GM13976 (cell line): ENCODE measurements around the gene TXLNG.
"Not testable (repeated sequence)": the region's sequence is repeated elsewhere in the genome, so short reads cannot be mapped to it uniquely, and the experiment has no call there.

Experiments used
- DNase-seq: peaks from one replicate; pipeline ENCODE4 v3.0.0; 2012; ENCODE audit warnings: low spot score
- CTCF ChIP-seq: IDR thresholded peaks from 2 replicates; pipeline ENCODE4 v1.5.1; 2012; ENCODE audit warnings: borderline replicate concordance, mild to moderate bottlenecking; ENCODE audit not compliant: insufficient read depth; ENCODE audit errors: extremely low read depth, missing control alignments, control extremely low read depth
- in situ Hi-C: fragments of 300-500 bp; cut with MboI; formaldehyde crosslinking; loops from one replicate; pipeline ENCODE4 v1.12.0; 2022; ENCODE audit warnings: low sequenced_read_pairs, mixed read lengths, inconsistent platforms; ENCODE audit not compliant: unreplicated experiment

TXLNG gene

GRCh38 chrX:16783452-16783851, 2.8 kb upstream of the TXLNG start:
- TF ChIP-seq CTCF, result no peak
- DNase-seq, result no peak
- in situ Hi-C loops, result no loop called here

- in situ Hi-C loops, DNase-seq: not testable (repeated sequence)
Measured at GRCh38 chrX:16784440-16784839, 1.8 kb upstream of the TXLNG start.

- no peak for DNase-seq
- in situ Hi-C loops, result no loop called here
- no peak for TF ChIP-seq CTCF
Measured at GRCh38 chrX:16785247-16786138, 773 bp upstream of the TXLNG start.

GRCh38 chrX:16786791-16787735, 797 bp downstream of the TXLNG start:
- TF ChIP-seq CTCF, result no peak
- in situ Hi-C loops, result no loop called here
- peak; percentile 55 for DNase-seq

- in situ Hi-C loops, result no loop called here
- TF ChIP-seq CTCF, result no peak
- no peak for DNase-seq
Measured at GRCh38 chrX:16788477-16788876, 2.2 kb downstream of the TXLNG start.

- no peak for TF ChIP-seq CTCF
- no peak for DNase-seq
- in situ Hi-C loops, result no loop called here
Measured at GRCh38 chrX:16796298-16796697, 10.0 kb downstream of the TXLNG start.
